ENCODE data around the gene ESR2. TPM values are rescaled to one million over a fixed set of nuclear protein-coding genes. Genes with fewer than 3 reads are reported as not detected.

ESR2 gene
- total RNA-seq, 4 donors from 2014 or later, result 0.27 to 1.0 (median 0.78) TPM; not detected in 1

- intact Hi-C loops (cut with DNase I), result no loop called here
- Histone ChIP-seq H3K4me3 (replicated peaks in 1 of 3) (no peak overlapping the region), H3K27ac (no peak overlapping the region), H3K36me3 (peaks cover 0 to 9% of the 10 kb centered on the region in 2 donors), H3K4me1 (no peaks in the 10 kb centered on the region), H3K9me3 (no peaks in the 10 kb centered on the region), H3K27me3 (no peaks in the 10 kb centered on the region)
- whole genome bisulfite sequencing, 2 donors, result 66 to 72% methylated on average over 20 to 24 of the region's 24 CpGs
- DNase-seq, result peak in 1 of 2 donors; percentile 17
- no peak for TF ChIP-seq POLR2A (IDR thresholded peaks at IDR 0.05)
- TF ChIP-seq CTCF (IDR thresholded peaks at IDR 0.05), result no peak
These were observed 59.1 kb downstream of the ESR2 start for GRCh38 chr14:64234877-64235651.

- TF ChIP-seq POLR2A (IDR thresholded peaks at IDR 0.05) (no peak), CTCF (IDR thresholded peaks at IDR 0.05) (no peak)
- Histone ChIP-seq H3K36me3 (peaks cover 10 to 17% of the 10 kb centered on the region in 2 donors), H3K27me3 (no peaks in the 10 kb centered on the region), H3K4me1 (no peaks in the 10 kb centered on the region), H3K9me3 (no peaks in the 10 kb centered on the region), H3K4me3 (replicated peaks in 1 of 3) (no peak overlapping the region), H3K27ac (no peak overlapping the region)
- 88 to 92% methylated on average over 4 of the region's 4 CpGs for WGBS, 2 donors
- DNase-seq, result no peak
- intact Hi-C loops (cut with DNase I), result no loop called here
These were observed 60.5 kb downstream of the ESR2 start for GRCh38 chr14:64233531-64234190.

GRCh38 chr14:64232944-64233343, 61.2 kb downstream of the ESR2 start:
- no peak for DNase-seq
- TF ChIP-seq CTCF (IDR thresholded peaks at IDR 0.05) (no peak), POLR2A (IDR thresholded peaks at IDR 0.05) (no peak)
- H3K27ac ChIP-seq, result no peak overlapping the region

GRCh38 chr14:64232095-64232838, 61.9 kb downstream of the ESR2 start:
- intact Hi-C loops (cut with DNase I), result no loop called here
- Histone ChIP-seq H3K27me3 (no peaks in the 10 kb centered on the region), H3K4me3 (replicated peaks in 1 of 3) (no peak overlapping the region), H3K4me1 (no peaks in the 10 kb centered on the region), H3K9me3 (no peaks in the 10 kb centered on the region), H3K36me3 (peaks cover 21 to 30% of the 10 kb centered on the region in 2 donors), H3K27ac (no peak overlapping the region)
- no peak for TF ChIP-seq POLR2A (IDR thresholded peaks at IDR 0.05)
- TF ChIP-seq CTCF (IDR thresholded peaks at IDR 0.05), result no peak
- 88 to 92% methylated on average over 9 of the region's 9 CpGs for WGBS, 2 donors
- no peak for DNase-seq

More at GRCh38 chr14:64232944-64233343, 61.2 kb downstream of the ESR2 start:
- peaks cover 16 to 24% of the 10 kb centered on the region in 2 donors for H3K36me3 ChIP-seq
- no peaks in the 10 kb centered on the region for H3K27me3 ChIP-seq
- no peak overlapping the region for H3K4me3 ChIP-seq (replicated peaks in 1 of 3)
- H3K4me1 ChIP-seq, result no peaks in the 10 kb centered on the region
- no peaks in the 10 kb centered on the region for H3K9me3 ChIP-seq
- WGBS, 2 donors, result 95 to 96% methylated on average over 8 to 9 of the region's 9 CpGs
- intact Hi-C loops (cut with DNase I), result no loop called here
